SK-N-SH (cell line): ENCODE measurements around the gene HDAC7.

Experiments used
- CTCF ChIP-seq: fragments of 200-600 bp; sonication (generic); IDR thresholded peaks from 2 replicates; pipeline ENCODE4 v1.6.1; 2017; ENCODE audit warnings: antibody characterized with exemption, mild to moderate bottlenecking, moderate library complexity
- ELF1 ChIP-seq: IDR thresholded peaks from 2 replicates; pipeline ENCODE4 v1.4.0; 2012
- GATA2 ChIP-seq: sonication (generic); formaldehyde crosslinking; IDR thresholded peaks from 2 replicates; pipeline ENCODE4 v1.5.0; 2020; ENCODE audit warnings: mild to moderate bottlenecking, missing genetic modification reagents
- JUND ChIP-seq: IDR thresholded peaks from 2 replicates; pipeline ENCODE4 v1.4.0; 2012
- MAX ChIP-seq: IDR thresholded peaks from 2 replicates; pipeline ENCODE4 v1.4.0; 2012; ENCODE audit warnings: low read depth
- MEF2A ChIP-seq: IDR thresholded peaks from 2 replicates; pipeline ENCODE4 v1.4.0; 2012; ENCODE audit warnings: low read depth, borderline replicate concordance
- PBX3 ChIP-seq: IDR thresholded peaks from 2 replicates; pipeline ENCODE4; 2012
- POLR2AphosphoS5 ChIP-seq: IDR thresholded peaks from 2 replicates; pipeline ENCODE4 v1.6.1; 2012; ENCODE audit warnings: low read depth, low read length
- RAD21 ChIP-seq: IDR thresholded peaks from 2 replicates; pipeline ENCODE4 v1.6.1; 2012; ENCODE audit warnings: mild to moderate bottlenecking, low read length
- SMC3 ChIP-seq: IDR thresholded peaks from 2 replicates; pipeline ENCODE4 v1.6.1; 2012; ENCODE audit warnings: low read depth, low read length, improper control_type of control experiment
- YY1 ChIP-seq: IDR thresholded peaks from 2 replicates; pipeline ENCODE4 v1.4.0; 2012; ENCODE audit warnings: low read depth, mild to moderate bottlenecking

GRCh38 chr12:47757840-47758583 lies 61.7 kb downstream of the HDAC7 start:
- no peak for TF ChIP-seq CTCF
- no peak for TF ChIP-seq POLR2AphosphoS5
- no peak for TF ChIP-seq SMC3
- TF ChIP-seq JUND, result no peak
- no peak for TF ChIP-seq MAX
- TF ChIP-seq ELF1, result no peak
- no peak for TF ChIP-seq PBX3
- no peak for TF ChIP-seq RAD21
- TF ChIP-seq YY1, result no peak
- no peak for TF ChIP-seq MEF2A
- no peak for TF ChIP-seq GATA2 (CRISPR knock-in tag)
